Measurements from ENCODE around the gene ARL15. TPM values are rescaled to one million over a fixed set of nuclear protein-coding genes. Genes with fewer than 3 reads are reported as not detected.

The ARL15 gene
- polyA plus RNA-seq, 1 of the 3 experiments (the other 2 are of a cell fraction), result 6.4 TPM

- POLR2A ChIA-PET, result no interaction called here
Observed at GRCh38 chr5:54120473-54120872, 189.9 kb downstream of the ARL15 start.

DNA sequence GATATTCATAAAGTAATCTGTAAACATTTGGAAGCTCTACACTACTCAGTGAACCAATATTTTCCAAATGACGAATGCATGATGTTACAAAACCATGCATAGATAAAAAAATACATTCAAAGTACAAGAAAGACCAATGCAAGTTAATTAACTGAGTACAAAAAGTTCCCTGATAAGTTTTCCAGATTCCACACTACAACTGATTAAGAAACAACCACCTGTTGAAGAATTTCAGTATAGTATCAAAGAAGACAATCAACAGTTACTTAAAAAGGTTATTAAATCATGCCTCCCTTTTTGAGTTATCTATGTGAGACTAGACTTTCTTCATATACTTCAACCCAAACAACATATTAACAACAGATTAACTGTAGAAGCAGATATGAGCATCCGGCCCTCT, 192.4 kb downstream of the ARL15 start:
- CTCF ChIA-PET, result no interaction called here
- Histone ChIP-seq H3K9me2 (no peaks in the 10 kb centered on the region), H3K9ac (no peak overlapping the region), H2AFZ (ENCODE audit: low read depth) (no peak overlapping the region), H3K4me2 (no peak overlapping the region), H3K9me3 (no peaks in the 10 kb centered on the region), H3F3A (replicated peaks; ENCODE audit: insufficient read depth) (no peaks in the 10 kb centered on the region), H3K4me3 (ENCODE audit: low read depth in 2 of 2, low read length in 1 of 2) (no peak overlapping the region), H3K79me2 (ENCODE audit: insufficient read depth) (no peaks in the 10 kb centered on the region), H3K4me1 (ENCODE audit: control insufficient read depth in 1 of 2, insufficient read depth in 2 of 2, low read depth in 1 of 2, low read length in 1 of 2) (peaks cover 0 to 4% of the 10 kb centered on the region in 2 experiments; a peak in 1 of 4 replicates), H4K20me1 (ENCODE audit: insufficient read depth) (no peaks in the 10 kb centered on the region), H3K27me3 (ENCODE audit: insufficient read depth) (no peaks in the 10 kb centered on the region), H3K27ac (ENCODE audit: low read depth in 2 of 2, low read length in 1 of 2) (no peak overlapping the region), H3K36me3 (replicated peaks in 1 of 2; ENCODE audit: control insufficient read depth in 1 of 2, insufficient read depth in 2 of 2, low read length in 1 of 2) (no peaks in the 10 kb centered on the region)
- POLR2A ChIA-PET, result no interaction called here
- TF ChIP-seq RCOR1 (IDR thresholded peaks at IDR 0.05; ENCODE audit: low read length) (no peak), RFX5 (IDR thresholded peaks at IDR 0.05; ENCODE audit: low read length) (no peak), TCF12 (IDR thresholded peaks at IDR 0.05) (no peak), TAF1 (IDR thresholded peaks at IDR 0.05; ENCODE audit: borderline replicate concordance, low read depth, low read length) (no peak), FOXJ3 (CRISPR knock-in tag; IDR thresholded peaks at IDR 0.05) (no peak), EP300 (IDR thresholded peaks at IDR 0.05; ENCODE audit: borderline replicate concordance in 1 of 2, low read depth in 1 of 2, low read length in 1 of 2) (no peak), MXI1 (IDR thresholded peaks at IDR 0.05; ENCODE audit: low read depth, low read length) (no peak), GATA2 (CRISPR knock-in tag; IDR thresholded peaks at IDR 0.05) (no peak)
- no peak for DNase-seq
- 92% methylated on average over 2 of the region's 2 CpGs for WGBS (ENCODE audit: low lambda C conversion rate)

More at GRCh38 chr5:54120473-54120872, 189.9 kb downstream of the ARL15 start:
- no peak overlapping the region for H3K9ac ChIP-seq
- no peaks in the 10 kb centered on the region for H3K27me3 ChIP-seq (ENCODE audit: insufficient read depth)
- H2AFZ ChIP-seq (ENCODE audit: low read depth), result no peak overlapping the region
- no peak overlapping the region for H3K27ac ChIP-seq (ENCODE audit: low read depth in 2 of 2, low read length in 1 of 2)
- H3F3A ChIP-seq (replicated peaks; ENCODE audit: insufficient read depth), result no peaks in the 10 kb centered on the region
- no peak for TF ChIP-seq MXI1 (IDR thresholded peaks at IDR 0.05; ENCODE audit: low read depth, low read length)
- TF ChIP-seq SMC3 (IDR thresholded peaks at IDR 0.05; ENCODE audit: low read depth, low read length), result no peak
- TF ChIP-seq, protein P1, sequence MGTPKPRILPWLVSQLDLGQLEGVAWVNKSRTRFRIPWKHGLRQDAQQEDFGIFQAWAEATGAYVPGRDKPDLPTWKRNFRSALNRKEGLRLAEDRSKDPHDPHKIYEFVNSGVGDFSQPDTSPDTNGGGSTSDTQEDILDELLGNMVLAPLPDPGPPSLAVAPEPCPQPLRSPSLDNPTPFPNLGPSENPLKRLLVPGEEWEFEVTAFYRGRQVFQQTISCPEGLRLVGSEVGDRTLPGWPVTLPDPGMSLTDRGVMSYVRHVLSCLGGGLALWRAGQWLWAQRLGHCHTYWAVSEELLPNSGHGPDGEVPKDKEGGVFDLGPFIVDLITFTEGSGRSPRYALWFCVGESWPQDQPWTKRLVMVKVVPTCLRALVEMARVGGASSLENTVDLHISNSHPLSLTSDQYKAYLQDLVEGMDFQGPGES (IDR thresholded peaks at IDR 0.05; ENCODE audit: low read depth, low read length), result no peak
- TF ChIP-seq, protein P2, sequence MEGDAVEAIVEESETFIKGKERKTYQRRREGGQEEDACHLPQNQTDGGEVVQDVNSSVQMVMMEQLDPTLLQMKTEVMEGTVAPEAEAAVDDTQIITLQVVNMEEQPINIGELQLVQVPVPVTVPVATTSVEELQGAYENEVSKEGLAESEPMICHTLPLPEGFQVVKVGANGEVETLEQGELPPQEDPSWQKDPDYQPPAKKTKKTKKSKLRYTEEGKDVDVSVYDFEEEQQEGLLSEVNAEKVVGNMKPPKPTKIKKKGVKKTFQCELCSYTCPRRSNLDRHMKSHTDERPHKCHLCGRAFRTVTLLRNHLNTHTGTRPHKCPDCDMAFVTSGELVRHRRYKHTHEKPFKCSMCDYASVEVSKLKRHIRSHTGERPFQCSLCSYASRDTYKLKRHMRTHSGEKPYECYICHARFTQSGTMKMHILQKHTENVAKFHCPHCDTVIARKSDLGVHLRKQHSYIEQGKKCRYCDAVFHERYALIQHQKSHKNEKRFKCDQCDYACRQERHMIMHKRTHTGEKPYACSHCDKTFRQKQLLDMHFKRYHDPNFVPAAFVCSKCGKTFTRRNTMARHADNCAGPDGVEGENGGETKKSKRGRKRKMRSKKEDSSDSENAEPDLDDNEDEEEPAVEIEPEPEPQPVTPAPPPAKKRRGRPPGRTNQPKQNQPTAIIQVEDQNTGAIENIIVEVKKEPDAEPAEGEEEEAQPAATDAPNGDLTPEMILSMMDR (IDR thresholded peaks at IDR 0.05), result no peak
- no peak for TF ChIP-seq ZBTB33 (IDR thresholded peaks at IDR 0.05; ENCODE audit: borderline replicate concordance, low read depth)
- no peaks in the 10 kb centered on the region for H3K9me2 ChIP-seq
- WGBS (ENCODE audit: low lambda C conversion rate), result 100% methylated on average over 2 of the region's 2 CpGs
- no peaks in the 10 kb centered on the region for H3K36me3 ChIP-seq (replicated peaks in 1 of 2; ENCODE audit: control insufficient read depth in 1 of 2, insufficient read depth in 2 of 2, low read length in 1 of 2)
- no peaks in the 10 kb centered on the region for H3K9me3 ChIP-seq
- H3K79me2 ChIP-seq (ENCODE audit: insufficient read depth), result no peaks in the 10 kb centered on the region
- no peak overlapping the region for H3K4me3 ChIP-seq (ENCODE audit: low read depth in 2 of 2, low read length in 1 of 2)
- peaks cover 0 to 4% of the 10 kb centered on the region in 2 experiments; a peak in 1 of 4 replicates for H3K4me1 ChIP-seq (ENCODE audit: control insufficient read depth in 1 of 2, insufficient read depth in 2 of 2, low read depth in 1 of 2, low read length in 1 of 2)
- no peaks in the 10 kb centered on the region for H4K20me1 ChIP-seq (ENCODE audit: insufficient read depth)
- H3K4me2 ChIP-seq, result no peak overlapping the region
- CTCF ChIA-PET, result no interaction called here
- DNase-seq, result no peak

Data from SK-N-SH (cell line).